Prostate gland (tissue), 2 donors: ENCODE measurements around the gene NFATC4.
"Not testable (repeated sequence)": the region's sequence is repeated elsewhere in the genome, so short reads cannot be mapped to it uniquely, and the experiment has no call there.

Experiments used
- CTCF ChIP-seq, 4 experiments: fragments of 200-600 bp in 2 of 4; fragments of 450-650 bp in 2 of 4; sonication (generic) in 2 of 4; IDR thresholded peaks; 1 replicate in 3 of 4; 2 replicates in 1 of 4; pipeline ENCODE4 v1.5.1; 2016 to 2019; ENCODE audit warnings: antibody characterized with exemption in 4 of 4, mild to moderate bottlenecking in 2 of 4, moderate library complexity in 2 of 4
- POLR2A ChIP-seq: fragments of 450-650 bp; IDR thresholded peaks from one replicate; pipeline ENCODE4 v1.6.1; 2016; ENCODE audit warnings: antibody characterized with exemption, mild to moderate bottlenecking

- not testable (repeated sequence) for TF ChIP-seq CTCF (IDR thresholded peaks at IDR 0.05); POLR2A
These were observed 13.5 kb upstream of the NFATC4 start for GRCh38 chr14:24354482-24354825.
